HG03520 (cell line): ENCODE results near the gene COX10.
"Not testable (repeated sequence)": the region's sequence is repeated elsewhere in the genome, so short reads cannot be mapped to it uniquely, and the experiment has no call there.

Experiments used
- ATAC-seq: cut with Tn5 transposase; IDR thresholded peaks from one replicate; pipeline ENCODE4 v1.9.1; 2021; ENCODE audit warnings: mild to moderate bottlenecking, moderate library complexity; ENCODE audit not compliant: unreplicated experiment

The COX10 gene

DNA sequence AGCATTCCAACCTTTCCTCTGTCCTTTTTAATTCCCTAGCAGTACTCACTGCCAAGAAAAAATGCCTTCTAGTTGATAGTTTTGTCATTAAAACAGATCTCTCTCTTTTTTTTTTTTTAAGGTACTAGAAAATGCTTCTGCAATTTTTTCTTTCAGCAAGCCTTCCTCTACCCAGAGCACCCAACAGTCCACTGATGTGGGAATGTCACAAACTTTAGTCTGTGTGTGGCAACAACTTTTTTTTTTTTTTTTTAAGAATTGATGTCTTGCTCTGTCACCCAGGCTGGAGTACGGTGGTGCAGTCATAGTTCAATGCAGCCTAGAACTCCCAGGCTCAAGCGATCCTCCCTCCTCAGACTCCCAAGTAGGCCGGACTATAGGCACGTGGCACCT lies 132.7 kb downstream of the COX10 start:
- no peak for ATAC-seq

DNA sequence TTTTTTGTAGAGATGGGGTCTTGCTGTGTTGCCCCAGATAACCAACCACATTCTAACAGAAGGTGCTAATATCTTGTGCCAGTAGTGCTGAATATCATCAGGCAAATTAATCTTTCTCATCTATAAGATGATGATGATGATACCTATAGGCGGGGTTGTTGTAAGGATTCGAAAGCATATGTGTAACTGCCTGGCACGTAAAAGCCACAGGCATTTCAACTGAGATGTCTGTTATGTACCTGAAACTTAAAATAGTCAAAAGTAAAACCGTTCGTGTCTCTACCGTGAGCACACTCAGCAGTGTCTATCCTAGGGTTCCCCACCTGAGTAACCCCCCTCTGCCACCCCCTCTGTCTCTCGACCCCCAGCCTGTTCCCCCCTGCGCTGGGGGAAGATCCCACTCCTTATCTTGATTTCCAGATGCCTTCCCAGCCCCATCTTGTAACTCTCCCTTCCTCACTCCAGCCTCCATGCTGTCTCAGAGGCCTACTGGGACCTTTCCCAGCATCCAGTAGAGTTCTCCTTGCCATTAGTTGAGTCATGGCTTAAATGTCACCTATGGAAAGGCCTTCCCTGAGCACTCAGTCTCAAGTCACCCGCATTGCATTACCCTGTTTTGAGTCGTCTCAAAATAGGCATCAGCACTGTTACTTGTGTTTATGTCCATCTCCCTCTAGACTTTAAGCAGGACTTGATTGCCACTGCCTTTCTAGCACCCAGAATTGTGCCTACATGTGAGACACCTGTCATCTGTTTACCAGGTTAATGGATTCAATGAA lies 133.3 kb downstream of the COX10 start:
- no peak for ATAC-seq

DNA sequence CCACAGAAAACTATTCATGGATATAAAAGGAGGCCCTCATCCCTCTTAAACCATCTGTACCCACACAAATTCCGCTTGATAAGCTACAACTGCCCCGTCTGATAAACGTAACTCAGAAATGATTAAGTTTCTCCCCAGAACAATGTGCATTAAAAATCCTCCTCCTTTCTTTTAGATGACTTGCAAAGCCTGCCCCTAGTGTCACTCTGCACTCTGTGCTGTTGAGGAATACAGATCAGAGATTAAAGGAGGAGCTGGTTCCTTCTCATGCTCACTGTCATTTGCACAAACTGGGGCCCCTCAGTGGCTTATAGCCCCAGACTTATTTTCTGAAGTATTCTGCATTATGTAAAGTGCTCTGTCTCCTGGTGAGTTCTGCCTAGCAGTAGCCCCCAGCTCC lies 134.1 kb downstream of the COX10 start:
- ATAC-seq: no peak

DNA sequence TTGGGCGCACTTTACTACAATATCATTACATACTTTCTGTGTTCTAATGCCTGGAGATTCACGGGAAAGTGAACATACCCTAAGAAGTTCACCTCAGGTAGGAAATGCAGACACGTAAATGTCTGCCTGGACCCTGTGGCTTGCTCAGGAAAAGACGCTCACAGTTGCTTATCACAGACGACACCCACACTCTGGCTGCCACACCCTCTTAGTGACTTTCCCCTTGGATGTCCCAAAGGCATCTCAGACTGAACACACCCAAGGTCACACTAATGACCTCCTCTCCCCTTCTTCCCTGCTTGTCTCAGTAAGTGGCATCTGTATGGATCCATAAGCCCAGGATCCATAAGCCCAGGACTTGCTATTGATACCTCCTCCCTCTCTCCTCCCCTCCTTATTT lies 134.8 kb downstream of the COX10 start:
- no peak for ATAC-seq

DNA sequence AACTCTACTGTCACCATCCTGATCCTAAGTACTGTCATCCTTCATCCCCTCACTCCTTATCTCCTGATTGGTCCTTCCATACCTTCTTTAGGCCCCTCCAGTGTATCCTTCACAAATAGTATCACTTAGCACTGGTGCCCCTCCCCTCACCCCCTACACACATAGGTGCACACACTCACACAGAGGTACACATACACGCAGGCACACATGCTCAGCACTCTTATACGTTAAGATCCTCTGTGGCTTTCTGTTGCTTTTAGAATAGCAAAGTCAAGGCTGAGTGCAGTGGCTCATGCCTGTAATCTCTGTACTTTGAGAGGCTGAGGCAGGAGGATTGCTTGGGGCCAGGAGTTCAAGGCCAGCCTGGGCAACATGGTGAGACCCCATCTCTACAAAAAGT lies 135.2 kb downstream of the COX10 start:
- ATAC-seq: no peak

DNA sequence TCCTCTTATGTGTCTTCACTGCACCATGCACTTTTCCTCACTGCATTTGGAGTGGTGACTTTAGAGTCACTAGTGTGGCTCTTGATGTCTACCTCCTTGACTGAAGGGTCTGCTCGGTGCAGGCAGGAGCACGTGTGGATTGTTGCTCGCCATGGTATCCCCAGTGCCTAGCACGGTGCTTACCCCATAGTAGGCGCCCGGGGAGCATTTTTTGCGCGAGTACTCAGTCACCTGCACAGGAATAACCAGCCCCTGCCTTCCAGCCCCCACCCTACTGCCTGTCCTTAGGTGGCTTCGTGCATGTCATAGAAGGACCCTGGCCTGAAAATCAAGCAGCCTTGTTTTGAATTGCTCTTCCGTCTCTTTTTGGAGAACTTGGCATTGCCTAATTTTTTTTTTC lies 136.1 kb downstream of the COX10 start:
- no peak for ATAC-seq

DNA sequence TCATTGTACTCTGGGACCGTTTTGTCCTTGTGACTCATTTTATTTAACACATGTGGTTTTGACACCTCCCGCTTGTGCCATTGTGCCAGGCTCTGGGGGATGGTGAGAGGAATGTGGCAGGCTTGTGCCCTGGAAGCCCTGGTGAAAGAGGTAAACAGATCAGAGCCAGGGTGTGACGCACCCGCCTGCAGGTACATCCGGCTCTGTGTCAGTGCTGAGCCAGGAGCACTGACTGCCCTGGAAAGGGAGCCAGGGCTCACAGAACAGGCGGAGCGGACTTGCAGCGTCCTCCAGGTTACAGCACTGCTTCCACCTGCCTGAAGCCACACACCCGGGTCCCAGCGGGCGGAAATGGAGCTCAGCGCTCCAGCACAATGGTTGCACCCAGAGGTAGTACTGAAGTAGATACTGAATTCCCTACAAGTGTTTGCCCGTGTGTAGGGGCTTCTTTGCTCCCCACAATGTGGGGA lies 136.7 kb downstream of the COX10 start:
- no peak for ATAC-seq

DNA sequence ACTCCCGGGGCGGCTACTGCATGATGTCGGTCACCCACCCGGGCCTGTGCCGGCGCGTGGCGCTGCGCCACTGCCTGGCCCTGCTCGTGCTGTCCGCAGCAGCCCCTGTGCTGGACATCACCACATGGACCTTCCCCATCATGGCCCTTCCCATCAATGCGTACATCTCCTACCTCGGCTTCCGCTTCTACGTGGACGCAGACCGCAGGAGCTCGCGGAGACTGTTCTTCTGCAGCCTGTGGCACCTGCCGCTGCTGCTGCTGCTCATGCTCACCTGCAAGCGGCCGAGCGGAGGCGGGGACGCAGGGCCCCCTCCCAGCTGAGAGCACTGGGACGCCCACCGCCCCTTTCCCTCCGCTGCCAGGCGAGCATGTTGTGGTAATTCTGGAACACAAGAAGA lies 137.6 kb downstream of the COX10 start:
- no peak for ATAC-seq

DNA sequence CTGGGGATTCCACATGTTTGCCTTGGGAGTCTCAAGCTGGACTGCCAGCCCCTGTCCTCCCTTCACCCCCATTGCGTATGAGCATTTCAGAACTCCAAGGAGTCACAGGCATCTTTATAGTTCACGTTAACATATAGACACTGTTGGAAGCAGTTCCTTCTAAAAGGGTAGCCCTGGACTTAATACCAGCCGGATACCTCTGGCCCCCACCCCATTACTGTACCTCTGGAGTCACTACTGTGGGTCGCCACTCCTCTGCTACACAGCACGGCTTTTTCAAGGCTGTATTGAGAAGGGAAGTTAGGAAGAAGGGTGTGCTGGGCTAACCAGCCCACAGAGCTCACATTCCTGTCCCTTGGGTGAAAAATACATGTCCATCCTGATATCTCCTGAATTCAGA lies 138.5 kb downstream of the COX10 start:
- no peak for ATAC-seq

DNA sequence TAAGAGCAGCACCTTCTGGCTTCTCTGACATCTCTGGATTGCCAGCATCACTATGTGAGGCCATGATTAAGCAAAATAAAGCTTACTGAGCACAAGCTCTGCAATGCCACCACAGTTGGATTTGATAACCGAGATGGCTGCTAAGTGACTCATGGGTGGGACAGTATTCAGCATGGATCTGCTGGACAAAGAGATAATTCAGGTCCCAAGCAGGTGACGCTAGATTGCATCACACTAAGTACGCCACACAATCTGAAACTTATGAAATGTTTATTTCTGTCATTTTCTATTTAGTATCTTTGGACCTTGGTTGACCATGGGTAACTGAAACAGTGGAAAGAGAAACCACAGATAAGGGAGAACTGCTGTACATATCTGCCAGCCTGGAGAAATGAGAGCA lies 139.9 kb downstream of the COX10 start:
- no peak for ATAC-seq

DNA sequence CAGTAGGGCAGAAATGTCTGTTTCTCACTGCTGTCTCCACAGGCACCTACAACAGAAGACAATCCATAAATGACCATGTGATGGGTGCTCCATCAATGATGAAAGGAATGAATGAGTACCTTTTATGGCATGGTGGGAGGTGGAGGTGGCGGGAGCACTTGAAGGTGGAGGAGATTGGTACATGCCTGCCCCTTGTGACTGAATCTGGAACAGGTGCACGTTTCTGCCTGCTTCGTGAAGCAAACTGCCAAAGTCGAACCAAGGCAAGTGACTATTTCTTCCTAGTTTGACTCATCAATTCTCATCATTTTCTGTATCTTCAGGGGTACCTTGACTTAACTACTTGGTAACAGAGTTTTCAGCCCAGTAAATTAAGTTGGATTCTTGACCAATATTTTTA lies 141.9 kb downstream of the COX10 start:
- no peak for ATAC-seq

DNA sequence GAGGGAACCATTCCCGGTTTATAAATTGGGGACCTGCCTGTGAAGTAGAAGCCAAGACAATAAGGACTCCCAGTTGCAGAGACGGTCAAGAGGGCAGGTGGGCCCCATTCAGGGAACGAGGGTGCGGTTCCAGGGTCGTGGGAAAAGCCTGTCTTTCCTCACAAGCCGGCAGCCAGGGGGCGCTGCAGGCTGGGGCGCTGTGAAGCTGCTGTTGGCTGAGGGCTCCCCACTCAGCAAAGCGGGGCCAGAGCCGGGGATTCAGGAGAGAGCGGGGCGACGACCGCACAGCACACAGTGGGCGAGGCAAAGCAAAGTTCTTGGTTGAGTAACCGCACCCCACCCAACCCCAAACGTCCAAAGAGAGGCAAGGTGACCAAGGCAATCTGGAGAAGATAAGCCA lies 142.5 kb downstream of the COX10 start:
- no peak for ATAC-seq

DNA sequence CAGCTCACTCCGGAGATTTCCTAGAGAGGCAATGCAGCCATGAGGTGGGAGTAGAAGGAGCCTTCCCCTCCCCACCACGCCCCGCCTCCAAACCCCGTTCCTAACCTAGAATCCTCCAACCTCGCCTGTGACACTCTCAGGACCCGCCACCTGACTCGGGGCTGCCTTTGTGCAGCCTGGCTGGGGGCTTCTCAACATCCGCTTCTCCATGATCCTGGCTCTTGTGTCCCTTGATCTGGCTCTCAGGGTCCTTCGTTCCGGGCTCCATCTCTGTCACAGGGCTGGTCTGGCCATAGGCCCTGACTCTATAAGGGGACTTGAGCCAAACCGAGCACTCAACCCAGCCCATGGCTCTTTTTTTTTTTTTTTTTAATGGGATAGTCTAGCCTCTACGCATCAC lies 143.1 kb downstream of the COX10 start:
- ATAC-seq: no peak

DNA sequence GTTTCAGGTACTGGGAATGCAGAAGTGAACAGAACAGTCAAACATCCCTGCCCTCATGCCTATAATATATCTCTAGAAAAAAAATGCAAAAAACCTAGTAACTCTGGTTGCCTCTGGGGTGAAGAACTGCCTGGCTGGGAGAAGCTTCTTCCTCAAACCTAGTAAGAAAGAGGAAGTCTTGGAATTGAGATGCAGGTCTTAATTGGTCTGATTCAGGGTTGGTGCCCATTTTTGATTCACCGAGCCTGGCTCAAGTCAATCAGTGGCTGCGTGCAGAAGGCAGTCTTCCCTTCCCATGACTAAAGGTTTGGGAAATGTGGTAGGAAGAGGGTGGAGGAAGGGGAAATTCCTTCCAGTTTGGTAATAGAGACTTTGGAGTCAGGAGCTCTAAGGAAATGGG lies 145.0 kb downstream of the COX10 start:
- no peak for ATAC-seq

DNA sequence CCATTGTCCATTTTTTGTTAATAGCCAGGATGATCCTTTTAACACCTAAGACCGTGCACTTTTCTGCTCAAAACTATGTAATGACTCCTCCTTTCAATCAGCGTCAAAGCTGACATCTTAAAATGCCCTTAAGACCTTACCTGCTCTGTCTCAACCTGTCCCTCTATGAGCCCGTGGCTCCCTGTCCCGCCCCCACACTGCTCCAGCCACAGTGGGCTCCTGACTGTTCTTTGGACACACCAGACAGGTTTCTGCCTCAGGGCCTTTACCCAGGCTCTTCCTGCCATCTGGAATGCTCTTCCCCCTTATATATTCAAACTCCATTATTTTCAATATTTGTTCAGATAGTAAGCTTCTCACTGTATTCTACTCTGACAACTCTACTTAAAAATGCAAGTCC lies 153.3 kb downstream of the COX10 start:
- no peak for ATAC-seq

DNA sequence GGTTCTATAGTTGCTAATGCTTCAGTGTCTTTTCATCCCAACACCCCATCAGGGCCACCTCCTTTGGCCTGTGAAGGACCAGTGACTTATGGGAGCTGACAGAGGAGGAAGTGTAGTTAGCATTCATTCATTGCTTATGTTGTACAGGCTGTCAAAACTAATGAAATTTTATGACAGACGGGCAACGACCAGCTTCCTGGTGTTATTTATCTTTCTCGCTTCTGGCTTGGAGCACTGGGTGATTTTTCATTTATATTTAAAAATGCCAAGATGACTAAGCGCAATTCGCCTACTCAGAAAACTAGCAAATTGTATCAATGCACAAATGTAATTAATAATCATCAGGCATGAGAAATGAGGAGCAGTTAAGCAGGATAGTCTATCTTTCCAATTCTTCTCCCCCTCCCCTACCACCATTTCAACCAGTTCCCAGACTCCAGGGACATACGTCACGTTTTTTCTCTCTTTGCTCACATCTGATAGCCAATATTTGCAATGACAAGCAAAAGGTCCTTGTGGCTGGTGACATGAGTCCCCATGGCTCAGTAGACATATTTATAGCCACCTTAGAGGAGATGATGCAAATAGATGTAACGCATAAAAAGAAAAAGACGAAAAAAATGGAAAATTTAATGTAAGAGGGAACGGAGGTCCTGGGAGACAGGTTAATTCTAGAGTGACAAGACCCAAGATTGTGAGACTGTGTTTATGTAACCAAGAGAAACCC lies 156.1 kb downstream of the COX10 start:
- ATAC-seq: no peak

DNA sequence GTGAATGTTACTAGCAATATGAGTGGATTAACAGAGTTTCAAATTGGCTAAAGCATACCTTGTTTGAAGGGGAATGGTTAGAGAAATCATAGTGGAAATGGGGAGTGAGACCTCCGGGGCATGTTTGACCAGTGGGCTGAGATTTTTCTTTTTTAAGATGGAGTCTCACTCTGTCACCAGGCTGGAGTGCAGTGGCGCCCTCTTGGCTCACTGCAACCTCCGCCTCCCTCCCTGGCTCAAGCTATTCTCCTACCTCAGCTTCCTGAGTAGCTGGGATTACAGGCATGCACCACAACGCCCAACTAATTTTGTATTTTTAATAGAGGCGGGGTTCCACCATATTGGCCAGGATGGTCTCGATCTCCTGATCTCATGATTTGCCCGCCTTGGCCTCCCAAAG lies 157.7 kb downstream of the COX10 start:
- ATAC-seq: no peak

DNA sequence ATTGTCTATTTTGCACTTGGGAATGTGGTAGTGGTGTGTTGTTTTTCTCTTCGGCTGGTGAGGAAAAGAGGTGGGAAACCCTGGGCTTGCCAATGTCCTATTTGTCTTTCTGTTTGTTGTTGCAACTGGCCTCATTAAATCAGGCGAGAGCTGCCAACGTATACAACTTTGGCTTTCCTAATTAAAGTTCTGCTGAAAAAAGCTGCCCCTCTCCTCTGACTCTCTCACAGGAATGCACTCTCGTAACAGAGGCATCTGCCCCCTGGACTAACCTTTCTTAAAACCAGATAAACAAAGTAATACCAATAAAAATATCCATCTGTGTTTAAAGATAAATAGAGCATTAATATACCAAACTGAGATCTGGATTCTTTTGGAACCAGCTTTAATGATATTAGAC lies 159.6 kb downstream of the COX10 start:
- ATAC-seq: no peak

DNA sequence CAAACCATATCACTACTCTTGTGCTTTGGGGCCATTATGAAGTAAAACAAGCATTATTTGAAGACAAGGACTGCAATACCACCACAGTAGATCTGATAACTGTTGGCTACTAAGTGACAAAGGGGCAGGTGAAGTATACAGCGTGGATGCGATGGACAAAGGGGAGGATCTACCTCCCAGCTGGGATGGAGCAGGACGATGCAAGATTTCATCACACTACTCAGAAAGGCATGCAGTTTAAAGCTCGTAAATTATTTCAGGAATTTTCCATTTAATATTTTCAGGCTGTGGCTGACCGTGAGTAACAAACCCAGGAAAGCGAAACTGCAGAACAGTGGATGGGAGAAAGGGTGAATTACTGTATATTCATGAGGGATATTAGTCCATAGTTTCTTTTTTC lies 161.9 kb downstream of the COX10 start:
- not testable (repeated sequence) for ATAC-seq

DNA sequence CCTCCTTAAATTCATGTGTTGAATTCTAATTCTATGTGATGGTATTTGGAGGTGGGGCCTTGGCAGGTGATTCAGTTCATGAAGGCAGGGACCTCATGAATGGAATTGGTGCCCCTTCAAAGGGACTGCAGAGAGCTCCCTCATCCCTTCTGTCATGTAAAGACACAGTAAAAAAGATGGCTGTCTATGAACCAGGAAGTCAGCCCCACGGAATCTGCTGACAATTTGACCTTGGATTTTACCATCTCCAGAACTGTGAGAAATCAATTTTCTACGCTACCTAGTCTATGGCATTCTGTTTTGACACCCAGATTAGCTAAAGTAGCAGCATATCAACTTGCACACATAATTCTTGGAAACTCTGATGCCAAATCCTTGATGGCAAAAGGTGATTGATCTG lies 165.7 kb downstream of the COX10 start:
- not testable (repeated sequence) for ATAC-seq

DNA sequence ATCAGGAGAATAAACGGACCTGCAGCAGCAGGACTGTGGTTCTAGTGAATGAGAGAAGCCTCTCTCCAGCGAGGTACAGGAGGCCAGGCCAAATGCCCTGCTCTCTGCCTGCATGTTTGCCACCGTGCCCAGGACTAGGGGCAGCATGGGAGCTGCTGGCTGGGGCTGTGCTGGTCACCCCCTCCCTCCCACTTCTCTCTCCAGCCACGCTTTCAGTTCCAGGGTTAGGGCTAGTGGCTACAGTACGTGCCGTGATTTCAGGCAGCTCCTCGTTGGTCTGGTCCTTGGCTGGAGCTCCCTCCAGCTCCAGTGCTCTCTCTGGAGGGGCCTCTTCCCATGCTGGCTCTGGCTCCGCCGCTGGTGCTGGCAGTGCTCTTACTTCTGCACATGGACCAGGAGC lies 166.7 kb downstream of the COX10 start:
- ATAC-seq: not testable (repeated sequence)

DNA sequence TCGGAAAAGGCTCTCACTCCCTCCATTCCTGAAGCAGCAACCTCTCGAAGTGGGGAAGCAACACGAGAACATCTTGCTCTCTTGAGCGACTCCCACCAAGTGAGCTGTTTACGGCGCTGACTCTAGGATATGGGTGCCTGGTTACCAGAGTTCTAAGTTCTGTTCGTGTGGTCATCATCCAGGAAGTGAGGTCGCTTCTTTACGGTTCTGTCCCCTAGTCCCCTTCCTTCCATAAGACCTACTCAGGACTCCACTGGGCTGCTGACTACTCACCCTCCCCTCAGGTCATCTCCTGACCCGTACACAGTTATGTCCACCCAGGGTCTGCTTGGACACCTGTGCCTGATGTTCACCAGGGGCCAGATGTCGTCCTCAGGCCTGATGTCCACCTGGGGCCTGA lies 167.5 kb downstream of the COX10 start, which contains the start of gene CDRT15:
Gene CDRT15, minus strand, starts transcription at position 101 of the 400 bp plus-strand sequence. Its CDS starts 29 bp downstream, at position 72.
- not testable (repeated sequence) for ATAC-seq
